HepG2 (cell line): ENCODE results near the gene SLC28A1. TPM values are rescaled to one million over a fixed set of nuclear protein-coding genes. Genes with fewer than 3 reads are reported as not detected.

Experiments used
- ATAC-seq: fragments of 200-7000 bp; cut with Tn5 transposase; 3 replicates; pipeline ENCODE4 v1.9.1; 2020; ENCODE audit warnings: mild to moderate bottlenecking, moderate library complexity
- BruUV-seq: library from RNA; stranded (reverse); fragments of 400-500 nt; replicated peaks from 2 replicates; lab custom pipeline; 2021; lab: Mats Ljungman, UMichigan
- CTCF ChIA-PET: fragments of 300-600 bp; formaldehyde crosslinking; extraction: SDS; loops from one replicate; lab custom pipeline; 2021; ENCODE audit warnings: low total read pairs, inconsistent platforms, low intra/inter-chr PET ratio; lab: Yijun Ruan, JAX
- POLR2A ChIA-PET: fragments of 350-600 bp; sonication (Branson Sonifier 250); formaldehyde crosslinking; loops from one replicate; lab custom pipeline; 2020; ENCODE audit warnings: antibody characterized with exemption, inconsistent platforms; lab: Yijun Ruan, JAX
- DNase-seq: peaks from one replicate; pipeline ENCODE4 v3.0.0-alpha.2; 2015; ENCODE audit warnings: low spot score
- FAIRE-seq: peaks from 3 replicates; lab custom pipeline; 2011; peaks lifted over from hg19 to GRCh38; lab: Jason Lieb, UNC
- H2AFZ ChIP-seq: one replicate; pipeline ENCODE4 v1.6.1; 2011; ENCODE audit warnings: low read length, inconsistent platforms
- H3K27ac ChIP-seq: fragments of 300-600 bp; 3 replicates; pipeline ENCODE4 v1.8.0; 2011; ENCODE audit warnings: mixed run types, mild to moderate bottlenecking, mixed read lengths, low read length, inconsistent platforms; ENCODE audit not compliant: insufficient read depth; ENCODE audit errors: extremely low read length
- H3K27me3 ChIP-seq, 2 experiments: fragments of 200-600 bp in 1 of 2; 2 replicates in 1 of 2; 3 replicates in 1 of 2; pipeline versions ENCODE4 v1.6.0 to v1.8.0; 2011; ENCODE audit warnings: low read length in 2 of 2, mild to moderate bottlenecking in 2 of 2, moderate library complexity in 2 of 2, inconsistent platforms in 1 of 2; ENCODE audit not compliant: insufficient read depth in 2 of 2, control insufficient read depth in 1 of 2
- H3K36me3 ChIP-seq, 2 experiments: fragments of 200-600 bp in 1 of 2; replicated peaks in 1 of 2; 2 replicates in 1 of 2; 3 replicates in 1 of 2; pipeline versions ENCODE4 v1.5.1 to v1.8.0; 2011; ENCODE audit warnings: low read length in 2 of 2, inconsistent platforms in 1 of 2; ENCODE audit not compliant: insufficient read depth in 2 of 2, control insufficient read depth in 1 of 2
- H3K4me1 ChIP-seq: 2 replicates; pipeline ENCODE4 v1.5.1; 2012; ENCODE audit warnings: low read length, inconsistent platforms; ENCODE audit not compliant: insufficient read depth
- H3K4me2 ChIP-seq: 2 replicates; pipeline ENCODE4 v1.6.0; 2011; ENCODE audit warnings: low read depth, low read length, inconsistent platforms
- H3K4me3 ChIP-seq, 3 experiments: fragments of 200-600 bp in 1 of 3; sonication (generic), shearing (Covaris generic) in 1 of 3; replicated peaks in 1 of 3; 2 replicates each; pipeline ENCODE4 v1.5.1; 2011 to 2016; ENCODE audit warnings: low read length in 3 of 3, inconsistent platforms in 2 of 3, low read depth in 2 of 3, mild to moderate bottlenecking in 2 of 3, control low read depth in 1 of 3, mixed read lengths in 1 of 3; ENCODE audit not compliant: insufficient read depth in 1 of 3
- H3K79me2 ChIP-seq: one replicate; pipeline ENCODE4 v1.6.1; 2011; ENCODE audit warnings: low read length, inconsistent platforms; ENCODE audit not compliant: insufficient read depth
- H3K9ac ChIP-seq: 2 replicates; pipeline ENCODE4 v1.6.0; 2011; ENCODE audit warnings: mild to moderate bottlenecking, low read depth, low read length, inconsistent platforms; ENCODE audit not compliant: insufficient read depth
- H3K9me3 ChIP-seq: 2 replicates; pipeline ENCODE4 v1.5.1; 2012; ENCODE audit warnings: mild to moderate bottlenecking, low read length
- H4K20me1 ChIP-seq: 2 replicates; pipeline ENCODE4 v1.6.0; 2011; ENCODE audit warnings: inconsistent platforms, mild to moderate bottlenecking, low read length, moderate library complexity; ENCODE audit not compliant: insufficient read depth
- ARNT ChIP-seq: fragments of 450-650 bp; IDR thresholded peaks from 2 replicates; pipeline ENCODE4 v1.6.1; 2017
- BCL6 ChIP-seq: IDR thresholded peaks from 2 replicates; pipeline ENCODE4 v1.6.1; 2016; ENCODE audit warnings: missing genetic modification reagents, missing compliant biosample characterization
- GABPA ChIP-seq, 2 experiments: IDR thresholded peaks; 2 replicates each; pipeline ENCODE4 v1.6.1; 2011 to 2016; ENCODE audit warnings: low read depth in 2 of 2, low read length in 1 of 2, missing biosample characterization in 1 of 2, missing genetic modification characterization in 1 of 2
- HMG20A ChIP-seq: IDR thresholded peaks from 2 replicates; pipeline ENCODE4 v1.6.1; 2016; ENCODE audit warnings: borderline replicate concordance
- HMGXB3 ChIP-seq: sonication (generic); formaldehyde crosslinking; IDR thresholded peaks from 2 replicates; pipeline ENCODE4 v1.4.0; 2020; ENCODE audit warnings: missing genetic modification reagents, borderline replicate concordance
- MTERF4 ChIP-seq: sonication (generic); formaldehyde crosslinking; IDR thresholded peaks from 2 replicates; pipeline ENCODE4 v1.8.0; 2023; ENCODE audit warnings: mild to moderate bottlenecking, missing genetic modification reagents
- SUZ12 ChIP-seq: fragments of 150-350 bp; IDR thresholded peaks from 2 replicates; pipeline ENCODE4 v1.6.1; 2014; ENCODE audit warnings: low read depth, low read length
- TEAD2 ChIP-seq: sonication (generic); formaldehyde crosslinking; IDR thresholded peaks from 2 replicates; pipeline ENCODE4 v1.9.0; 2021; ENCODE audit warnings: missing genetic modification reagents
- ZFYVE20 ChIP-seq: sonication (generic); formaldehyde crosslinking; IDR thresholded peaks from 2 replicates; pipeline ENCODE4 v1.8.0; 2023; ENCODE audit warnings: low read depth, mild to moderate bottlenecking, moderate library complexity, missing genetic modification reagents, borderline replicate concordance
- ZNF264 ChIP-seq: sonication (generic); formaldehyde crosslinking; IDR thresholded peaks from 2 replicates; pipeline ENCODE4 v1.4.0; 2020; ENCODE audit warnings: missing genetic modification reagents
- ZNF33B ChIP-seq: sonication (generic); formaldehyde crosslinking; IDR thresholded peaks from 2 replicates; pipeline ENCODE4 v1.5.1; 2020; ENCODE audit warnings: mild to moderate bottlenecking, missing genetic modification reagents
- ZNF350 ChIP-seq: sonication (generic); formaldehyde crosslinking; IDR thresholded peaks from 2 replicates; pipeline ENCODE4 v1.4.0; 2020; ENCODE audit warnings: mild to moderate bottlenecking, low read depth, missing genetic modification reagents, borderline replicate concordance
- ZNF616 ChIP-seq: sonication (generic); formaldehyde crosslinking; IDR thresholded peaks from 2 replicates; pipeline ENCODE4 v1.5.0; 2020; ENCODE audit warnings: low read depth, mild to moderate bottlenecking, missing genetic modification reagents
- ZNF644 ChIP-seq: IDR thresholded peaks from 2 replicates; pipeline ENCODE4 v1.6.1; 2016; ENCODE audit warnings: low read depth
- ZNF674 ChIP-seq: sonication (generic); formaldehyde crosslinking; IDR thresholded peaks from 2 replicates; pipeline ENCODE4 v1.5.0; 2020; ENCODE audit warnings: low read depth, mild to moderate bottlenecking, missing genetic modification reagents
- ZNF766 ChIP-seq: sonication (generic); formaldehyde crosslinking; IDR thresholded peaks from 2 replicates; pipeline ENCODE4 v1.5.0; 2020; ENCODE audit warnings: missing genetic modification reagents, borderline replicate concordance
- WGBS: methylation state at CpG from one replicate; pipeline ENCODE4 v1.1.6; 2017; ENCODE audit warnings: low lambda C conversion rate; 5-methylcytosine and 5-hydroxymethylcytosine counted together
- in situ Hi-C: cut with HindIII; loops from 2 replicates; pipeline ENCODE4 v1.10.0; 2017; ENCODE audit warnings: low pct_unique_long_range_greater_than_20kb; ENCODE audit not compliant: extremely low pct_ligation_motif_present
- intact Hi-C: fragments of 100-400 bp; cut with micrococcal nuclease; formaldehyde crosslinking; loops from one replicate; pipeline ENCODE4 v1.10.0; 2022; ENCODE audit not compliant: unreplicated experiment
- polyA plus RNA-seq, 8 experiments: library from polyadenylated mRNA; depleted of rRNA in 3 of 8; stranded (reverse) in 7 of 8; unstranded in 1 of 8; fragments of >200 nt; fragmentation: Illumina TruSeq in 4 of 8; extraction: Trizol in 4 of 8; gene quantifications; 2 replicates each; pipeline versions ENCODE4 v1.2.1 to v1.2.3, GENCODE V29; 2011 to 2016; ENCODE audit warnings: low read depth in 4 of 8, missing spikeins in 1 of 8, mixed read lengths in 1 of 8; ENCODE audit not compliant: insufficient read depth in 1 of 8
- total RNA-seq, 5 experiments: library from RNA; depleted of rRNA; stranded (reverse); fragments of >200 nt; fragmentation: Illumina TruSeq; extraction: Trizol; gene quantifications; 2 replicates each; pipeline ENCODE4 v1.2.3, GENCODE V29; 2016; ENCODE audit warnings: low read depth in 1 of 5
- TF ChIP-seq, protein P1 (sequence below): sonication (generic); formaldehyde crosslinking; IDR thresholded peaks from 2 replicates; pipeline ENCODE4 v1.4.0; 2020; ENCODE audit warnings: mild to moderate bottlenecking, missing genetic modification reagents
- TF ChIP-seq, protein P2 (sequence below): sonication (generic); formaldehyde crosslinking; IDR thresholded peaks from 2 replicates; pipeline ENCODE4 v1.9.0; 2022; ENCODE audit warnings: missing genetic modification reagents, mild to moderate bottlenecking, borderline replicate concordance

Gene SLC28A1
- total and polyA plus RNA-seq, 2 of the 13 experiments (the other 11 are each of a cell fraction or from before 2014, with no cell fraction given), result 0.31 to 5.8 TPM

GRCh38 chr15:84953136-84953535, 68.7 kb downstream of the SLC28A1 start:
- Histone ChIP-seq H3K79me2 (no peaks in the 10 kb centered on the region), H4K20me1 (no peaks in the 10 kb centered on the region), H3K4me2 (no peak overlapping the region), H3K4me3 (no peak overlapping the region), H2AFZ (no peak overlapping the region), H3K4me1 (peaks cover 44% of the 10 kb centered on the region), H3K9me3 (no peaks in the 10 kb centered on the region), H3K27ac (no peak overlapping the region), H3K9ac (no peak overlapping the region), H3K27me3 (peaks cover 0 to 5% of the 10 kb centered on the region in 2 experiments; a peak in 1 of 5 replicates), H3K36me3 (no peaks in the 10 kb centered on the region)
- no peak for FAIRE-seq
- no TSS peak for BruUV-seq
- CTCF ChIA-PET, result no interaction called here
- no peak for DNase-seq
- ATAC-seq, result no peak
- in situ Hi-C loops, result loop anchor here (5.0 to 25.0 kb wide), 2 partner anchors 89 to 184 kb away; no protein-coding TSS in a partner anchor
- WGBS, result 73% methylated on average over 4 of the region's 4 CpGs
- TF ChIP-seq ZNF33B (CRISPR knock-in tag) (no peak), BCL6 (CRISPR knock-in tag) (no peak), ZNF644 (CRISPR knock-in tag) (no peak), HMG20A (CRISPR knock-in tag) (no peak), TEAD2 (no peak), SUZ12 (no peak), ZNF674 (CRISPR knock-in tag) (no peak), ZNF616 (CRISPR knock-in tag) (no peak), MTERF4 (CRISPR knock-in tag) (no peak), ZNF350 (CRISPR knock-in tag) (no peak), GABPA (IDR thresholded peaks at IDR 0.05; ENCODE audit: low read depth, low read length) (no peak), GABPA (CRISPR knock-in tag; IDR thresholded peaks at IDR 0.05; ENCODE audit: low read depth) (no peak), ZNF766 (CRISPR knock-in tag) (no peak), ARNT (no peak), HMGXB3 (CRISPR knock-in tag) (no peak), ZNF264 (CRISPR knock-in tag) (no peak), ZFYVE20 (CRISPR knock-in tag) (no peak)
- TF ChIP-seq, protein P1, sequence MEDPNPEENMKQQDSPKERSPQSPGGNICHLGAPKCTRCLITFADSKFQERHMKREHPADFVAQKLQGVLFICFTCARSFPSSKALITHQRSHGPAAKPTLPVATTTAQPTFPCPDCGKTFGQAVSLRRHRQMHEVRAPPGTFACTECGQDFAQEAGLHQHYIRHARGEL (CRISPR knock-in tag), result no peak
- TF ChIP-seq, protein P2, sequence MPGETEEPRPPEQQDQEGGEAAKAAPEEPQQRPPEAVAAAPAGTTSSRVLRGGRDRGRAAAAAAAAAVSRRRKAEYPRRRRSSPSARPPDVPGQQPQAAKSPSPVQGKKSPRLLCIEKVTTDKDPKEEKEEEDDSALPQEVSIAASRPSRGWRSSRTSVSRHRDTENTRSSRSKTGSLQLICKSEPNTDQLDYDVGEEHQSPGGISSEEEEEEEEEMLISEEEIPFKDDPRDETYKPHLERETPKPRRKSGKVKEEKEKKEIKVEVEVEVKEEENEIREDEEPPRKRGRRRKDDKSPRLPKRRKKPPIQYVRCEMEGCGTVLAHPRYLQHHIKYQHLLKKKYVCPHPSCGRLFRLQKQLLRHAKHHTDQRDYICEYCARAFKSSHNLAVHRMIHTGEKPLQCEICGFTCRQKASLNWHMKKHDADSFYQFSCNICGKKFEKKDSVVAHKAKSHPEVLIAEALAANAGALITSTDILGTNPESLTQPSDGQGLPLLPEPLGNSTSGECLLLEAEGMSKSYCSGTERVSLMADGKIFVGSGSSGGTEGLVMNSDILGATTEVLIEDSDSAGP (CRISPR knock-in tag), result no peak
- POLR2A ChIA-PET, result no interaction called here
- intact Hi-C loops, result no loop called here
